ENCODE data around the gene TMED1.
"Not testable (repeated sequence)": the region's sequence is repeated elsewhere in the genome, so short reads cannot be mapped to it uniquely, and the experiment has no call there.

TMED1 gene

GRCh38 chr19:10835754-10836478 is at the start of gene TMED1:
TMED1 (minus strand) TSS chr19:10836212; CDS start chr19:10836191, 21 bp downstream.
- peak within 1 kb of the TSS; percentile 93 for H3K27ac ChIP-seq
- peaks cover 4% of the 10 kb centered on the region; the same call in 1 of the 2 replicates for H3K36me3 ChIP-seq (ENCODE audit: insufficient read depth, low read length)
- no peaks in the 10 kb centered on the region for H3K9me3 ChIP-seq (ENCODE audit: low read depth, low read length)
- DNase-seq (ENCODE audit: low read depth, low spot score), result peak; percentile 97
- H3K4me3 ChIP-seq, result peak within 1 kb of the TSS; percentile 94
- H3K9ac ChIP-seq (ENCODE audit: insufficient read length), result peak within 1 kb of the TSS; percentile 95
- TF ChIP-seq EZH2 (IDR thresholded peaks at IDR 0.05), result no peak
- peak; percentile 62; the same call in 1 of the 2 replicates for TF ChIP-seq POLR2AphosphoS5 (IDR thresholded peaks at IDR 0.05; ENCODE audit: borderline replicate concordance, low read depth, low read length)

- Histone ChIP-seq H3K9ac (ENCODE audit: insufficient read length) (no peak overlapping the region), H3K36me3 (ENCODE audit: insufficient read depth, low read length) (no peaks in the 10 kb centered on the region), H3K4me3 (no peak overlapping the region), H3K9me3 (ENCODE audit: low read depth, low read length) (no peaks in the 10 kb centered on the region), H3K27ac (peak overlapping the region; percentile 81)
- TF ChIP-seq EZH2 (IDR thresholded peaks at IDR 0.05), result no peak
- TF ChIP-seq FOXP2 (optimal IDR thresholded peaks at IDR 0.05; ENCODE audit: control extremely low read depth, extremely low read length, insufficient read depth), result no peak
- TF ChIP-seq POLR2AphosphoS5 (IDR thresholded peaks at IDR 0.05; ENCODE audit: borderline replicate concordance, low read depth, low read length), result no peak
- DNase-seq (ENCODE audit: low read depth, low spot score), result no peak
Observed at GRCh38 chr19:10885201-10886169, 49.5 kb upstream of the TMED1 start.

- TF ChIP-seq FOXP2 (optimal IDR thresholded peaks at IDR 0.05; ENCODE audit: control extremely low read depth, extremely low read length, insufficient read depth) (no peak), EZH2 (IDR thresholded peaks at IDR 0.05) (no peak), POLR2AphosphoS5 (IDR thresholded peaks at IDR 0.05; ENCODE audit: borderline replicate concordance, low read depth, low read length) (no peak)
- H3K27ac ChIP-seq, result peak overlapping the region; percentile 81; the same call in 1 of the 2 replicates
- no peaks in the 10 kb centered on the region for H3K9me3 ChIP-seq (ENCODE audit: low read depth, low read length)
- H3K4me3 ChIP-seq, result no peak overlapping the region
- H3K9ac ChIP-seq (ENCODE audit: insufficient read length), result no peak overlapping the region
- no peaks in the 10 kb centered on the region for H3K36me3 ChIP-seq (ENCODE audit: insufficient read depth, low read length)
- DNase-seq (ENCODE audit: low read depth, low spot score), result no peak
Observed at GRCh38 chr19:10884274-10884673, 48.3 kb upstream of the TMED1 start.

DNA sequence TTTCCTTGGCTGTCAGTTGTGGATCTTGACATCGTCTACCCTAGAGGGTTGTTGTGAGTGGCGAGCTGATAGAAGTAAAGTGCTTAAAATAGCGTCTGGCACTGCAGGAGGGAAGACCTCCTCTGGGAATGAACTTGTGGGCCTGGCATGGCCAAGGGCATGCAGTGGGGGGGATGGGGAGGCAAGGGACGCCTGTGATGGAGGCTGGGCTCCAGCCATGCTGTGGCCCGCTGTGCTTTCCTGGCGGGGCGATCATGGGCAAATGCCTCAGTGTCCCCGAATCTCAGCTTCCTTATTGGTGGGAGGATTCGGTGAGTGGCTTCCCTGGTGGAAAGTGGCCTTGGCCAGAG is 46.1 kb upstream of the TMED1 start:
- Histone ChIP-seq H3K4me3 (no peak overlapping the region), H3K9me3 (ENCODE audit: low read depth, low read length) (no peaks in the 10 kb centered on the region), H3K27ac (no peak overlapping the region), H3K9ac (ENCODE audit: insufficient read length) (no peak overlapping the region), H3K36me3 (ENCODE audit: insufficient read depth, low read length) (no peaks in the 10 kb centered on the region)
- DNase-seq (ENCODE audit: low read depth, low spot score), result no peak
- TF ChIP-seq POLR2AphosphoS5 (IDR thresholded peaks at IDR 0.05; ENCODE audit: borderline replicate concordance, low read depth, low read length), result no peak
- no peak for TF ChIP-seq EZH2 (IDR thresholded peaks at IDR 0.05)
- TF ChIP-seq FOXP2 (optimal IDR thresholded peaks at IDR 0.05; ENCODE audit: control extremely low read depth, extremely low read length, insufficient read depth), result no peak

- Histone ChIP-seq H3K4me3 (no peak overlapping the region), H3K9me3 (ENCODE audit: low read depth, low read length) (no peaks in the 10 kb centered on the region), H3K9ac (ENCODE audit: insufficient read length) (no peak overlapping the region), H3K36me3 (ENCODE audit: insufficient read depth, low read length) (no peaks in the 10 kb centered on the region), H3K27ac (peak overlapping the region; percentile 68; the same call in 1 of the 2 replicates)
- DNase-seq (ENCODE audit: low read depth, low spot score), result no peak
- TF ChIP-seq FOXP2 (optimal IDR thresholded peaks at IDR 0.05; ENCODE audit: control extremely low read depth, extremely low read length, insufficient read depth) (no peak), EZH2 (IDR thresholded peaks at IDR 0.05) (no peak), POLR2AphosphoS5 (IDR thresholded peaks at IDR 0.05; ENCODE audit: borderline replicate concordance, low read depth, low read length) (no peak)
Observed at GRCh38 chr19:10881403-10882107, 45.5 kb upstream of the TMED1 start.

DNA sequence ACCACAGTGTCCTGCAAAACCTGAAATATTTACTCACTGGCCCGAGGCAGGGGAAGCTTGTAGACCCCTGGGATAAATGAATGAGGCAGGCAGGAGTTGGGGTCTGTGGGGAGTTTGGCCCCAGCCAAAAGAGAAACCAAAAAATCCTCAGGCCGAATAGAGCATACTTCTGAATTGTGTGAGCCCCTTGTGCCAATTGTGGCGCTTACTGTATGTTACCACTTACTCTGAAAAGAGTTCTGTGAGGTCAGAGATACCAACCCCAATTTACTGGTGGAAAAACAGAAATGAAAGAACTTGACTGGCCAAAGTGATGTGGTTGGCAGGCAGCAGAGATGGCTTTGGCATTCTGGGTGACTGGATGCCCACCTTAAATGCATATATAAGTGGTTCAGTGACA is 42.2 kb upstream of the TMED1 start:
- Histone ChIP-seq H3K27ac (peak overlapping the region; percentile 67), H3K9ac (ENCODE audit: insufficient read length) (no peak overlapping the region), H3K4me3 (no peak overlapping the region), H3K9me3 (ENCODE audit: low read depth, low read length) (no peaks in the 10 kb centered on the region), H3K36me3 (ENCODE audit: insufficient read depth, low read length) (no peaks in the 10 kb centered on the region)
- TF ChIP-seq FOXP2 (optimal IDR thresholded peaks at IDR 0.05; ENCODE audit: control extremely low read depth, extremely low read length, insufficient read depth) (no peak), POLR2AphosphoS5 (IDR thresholded peaks at IDR 0.05; ENCODE audit: borderline replicate concordance, low read depth, low read length) (no peak), EZH2 (IDR thresholded peaks at IDR 0.05) (no peak)
- DNase-seq (ENCODE audit: low read depth, low spot score), result no peak

GRCh38 chr19:10877608-10878007 is 41.6 kb upstream of the TMED1 start:
- H3K36me3 ChIP-seq (ENCODE audit: insufficient read depth, low read length); H3K4me3 ChIP-seq; H3K9ac ChIP-seq (ENCODE audit: insufficient read length); H3K9me3 ChIP-seq (ENCODE audit: low read depth, low read length); DNase-seq (ENCODE audit: low read depth, low spot score): not testable (repeated sequence)
- H3K27ac ChIP-seq, result peak overlapping the region; percentile 67
